Neural cell (in vitro differentiated cells): ENCODE results near the gene CRHBP. TPM values are rescaled to one million over a fixed set of nuclear protein-coding genes. Genes with fewer than 3 reads are reported as not detected.

Experiments
- H2AFZ ChIP-seq: fragments of 200-600, 300-800 bp; sonication (generic), shearing (Covaris generic); 2 replicates; pipeline ENCODE4 v1.6.0; 2014; ENCODE audit warnings: low read depth, mild to moderate bottlenecking, antibody characterized with exemption, low read length, moderate library complexity
- H3F3A ChIP-seq: fragments of 200-600 bp; shearing (Covaris generic); 2 replicates; pipeline ENCODE4 v1.6.1; 2016; ENCODE audit warnings: mild to moderate bottlenecking, moderate library complexity, mixed read lengths, antibody characterized with exemption, low read length; ENCODE audit not compliant: insufficient read depth, poor library complexity, severe bottlenecking
- H3K27ac ChIP-seq: fragments of 200-600, 300-800 bp; sonication (generic), shearing (Covaris generic); 2 replicates; pipeline ENCODE4 v1.5.1; 2014; ENCODE audit warnings: mild to moderate bottlenecking, low read length, moderate library complexity
- H3K27me3 ChIP-seq: fragments of 300-800, 200-600 bp; sonication (generic), shearing (Covaris generic); 2 replicates; pipeline ENCODE4 v1.6.0; 2014; ENCODE audit warnings: mild to moderate bottlenecking, low read depth, low read length, moderate library complexity; ENCODE audit not compliant: insufficient read depth
- H3K36me3 ChIP-seq: fragments of 300-800, 200-600 bp; sonication (generic), shearing (Covaris generic); 2 replicates; pipeline ENCODE4 v1.5.1; 2014; ENCODE audit warnings: mild to moderate bottlenecking, antibody characterized with exemption, low read length, moderate library complexity; ENCODE audit not compliant: insufficient read depth
- H3K4me2 ChIP-seq: fragments of 300-800, 200-600 bp; sonication (generic), shearing (Covaris generic); 2 replicates; pipeline ENCODE4 v1.6.0; 2014; ENCODE audit warnings: mild to moderate bottlenecking, low read length
- H3K4me3 ChIP-seq: fragments of 300-800, 200-600 bp; sonication (generic), shearing (Covaris generic); 2 replicates; pipeline ENCODE4 v1.5.1; 2014; ENCODE audit warnings: mild to moderate bottlenecking, low read length, moderate library complexity
- H3K79me2 ChIP-seq: fragments of 200-600 bp; shearing (Covaris generic); replicated peaks from 2 replicates; pipeline ENCODE4 v1.6.0; 2014; ENCODE audit warnings: mild to moderate bottlenecking, low read length, moderate library complexity; ENCODE audit not compliant: insufficient read depth
- H3K9ac ChIP-seq: fragments of 300-800, 200-600 bp; sonication (generic), shearing (Covaris generic); 2 replicates; pipeline ENCODE4 v1.6.1; 2016; ENCODE audit warnings: mild to moderate bottlenecking, low read length, mixed read lengths
- H3K9me2 ChIP-seq: fragments of 200-600 bp; shearing (Covaris generic); 2 replicates; pipeline ENCODE4 v1.6.1; 2016; ENCODE audit warnings: mild to moderate bottlenecking, low read length, mixed read lengths; ENCODE audit not compliant: insufficient read depth
- H3K9me3 ChIP-seq: fragments of 200-600, 300-800 bp; sonication (generic), shearing (Covaris generic); 2 replicates; pipeline ENCODE4 v1.6.1; 2016; ENCODE audit warnings: mild to moderate bottlenecking, mixed run types, low read length, moderate library complexity, mixed read lengths
- H4K20me1 ChIP-seq: fragments of 200-600 bp; shearing (Covaris generic); 2 replicates; pipeline ENCODE4 v1.6.1; 2016; ENCODE audit warnings: mild to moderate bottlenecking, mixed run types; ENCODE audit not compliant: insufficient read depth
- EP300 ChIP-seq: fragments of 450-650 bp; conservative IDR thresholded peaks from 2 replicates; pipeline ENCODE4 v1.6.1; 2014; ENCODE audit warnings: antibody characterized with exemption, mild to moderate bottlenecking, moderate library complexity; ENCODE audit not compliant: poor library complexity, severe bottlenecking
- EZH2 ChIP-seq: fragments of 200-600, 300-800 bp; shearing (Covaris generic), sonication (generic); IDR thresholded peaks from 2 replicates; pipeline ENCODE4 v1.6.1; 2014; ENCODE audit warnings: antibody characterized with exemption, low read length, borderline replicate concordance, mild to moderate bottlenecking; ENCODE audit not compliant: insufficient read depth, poor library complexity, severe bottlenecking
- MXI1 ChIP-seq: fragments of 450-650 bp; conservative IDR thresholded peaks from 2 replicates; pipeline ENCODE4 v1.6.1; 2014; ENCODE audit warnings: antibody characterized with exemption, mild to moderate bottlenecking; ENCODE audit not compliant: poor library complexity, severe bottlenecking
- POLR2AphosphoS5 ChIP-seq: IDR thresholded peaks from 2 replicates; pipeline ENCODE4 v1.6.1; 2012
- RAD21 ChIP-seq: fragments of 450-650 bp; conservative IDR thresholded peaks from 2 replicates; pipeline ENCODE4 v1.6.1; 2014; ENCODE audit warnings: antibody characterized with exemption, mild to moderate bottlenecking, moderate library complexity
- REST ChIP-seq: IDR thresholded peaks from 2 replicates; pipeline ENCODE4 v1.6.1; 2012; ENCODE audit warnings: borderline replicate concordance
- SMC3 ChIP-seq: fragments of 450-650 bp; conservative IDR thresholded peaks from 2 replicates; pipeline ENCODE4 v1.6.1; 2014; ENCODE audit warnings: antibody characterized with exemption, mild to moderate bottlenecking, moderate library complexity; ENCODE audit not compliant: poor library complexity
- TAF1 ChIP-seq: IDR thresholded peaks from 2 replicates; pipeline ENCODE4 v1.6.1; 2012; ENCODE audit warnings: low read depth
- polyA plus RNA-seq: library from polyadenylated mRNA; depleted of rRNA; stranded (reverse); fragments of >200 nt; gene quantifications from 2 replicates; pipeline ENCODE4 v1.2.3, GENCODE V29; 2014
- TF ChIP-seq, protein P1 (sequence below): fragments of 450-650 bp; IDR thresholded peaks from 2 replicates; pipeline ENCODE4 v1.5.1; 2014; ENCODE audit warnings: antibody characterized with exemption, mild to moderate bottlenecking, moderate library complexity; ENCODE audit not compliant: poor library complexity, severe bottlenecking

The CRHBP gene
- polyA plus RNA-seq, 1 donor from 2014 or later: not detected

- Histone ChIP-seq H3K9me2 (no peaks in the 10 kb centered on the region), H3K36me3 (no peaks in the 10 kb centered on the region), H4K20me1 (no peaks in the 10 kb centered on the region), H3K4me3 (no peak overlapping the region), H3K27ac (no peak overlapping the region), H3K4me2 (no peak overlapping the region), H3K9me3 (no peaks in the 10 kb centered on the region), H3K79me2 (no peaks in the 10 kb centered on the region), H3F3A (no peaks in the 10 kb centered on the region), H3K27me3 (no peaks in the 10 kb centered on the region), H3K9ac (no peak overlapping the region), H2AFZ (no peak overlapping the region)
- no peak for TF ChIP-seq SMC3
- no peak for TF ChIP-seq POLR2AphosphoS5
- TF ChIP-seq REST: no peak
- no peak for TF ChIP-seq EZH2
- TF ChIP-seq, protein P1, sequence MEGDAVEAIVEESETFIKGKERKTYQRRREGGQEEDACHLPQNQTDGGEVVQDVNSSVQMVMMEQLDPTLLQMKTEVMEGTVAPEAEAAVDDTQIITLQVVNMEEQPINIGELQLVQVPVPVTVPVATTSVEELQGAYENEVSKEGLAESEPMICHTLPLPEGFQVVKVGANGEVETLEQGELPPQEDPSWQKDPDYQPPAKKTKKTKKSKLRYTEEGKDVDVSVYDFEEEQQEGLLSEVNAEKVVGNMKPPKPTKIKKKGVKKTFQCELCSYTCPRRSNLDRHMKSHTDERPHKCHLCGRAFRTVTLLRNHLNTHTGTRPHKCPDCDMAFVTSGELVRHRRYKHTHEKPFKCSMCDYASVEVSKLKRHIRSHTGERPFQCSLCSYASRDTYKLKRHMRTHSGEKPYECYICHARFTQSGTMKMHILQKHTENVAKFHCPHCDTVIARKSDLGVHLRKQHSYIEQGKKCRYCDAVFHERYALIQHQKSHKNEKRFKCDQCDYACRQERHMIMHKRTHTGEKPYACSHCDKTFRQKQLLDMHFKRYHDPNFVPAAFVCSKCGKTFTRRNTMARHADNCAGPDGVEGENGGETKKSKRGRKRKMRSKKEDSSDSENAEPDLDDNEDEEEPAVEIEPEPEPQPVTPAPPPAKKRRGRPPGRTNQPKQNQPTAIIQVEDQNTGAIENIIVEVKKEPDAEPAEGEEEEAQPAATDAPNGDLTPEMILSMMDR: no peak
- no peak for TF ChIP-seq MXI1
- TF ChIP-seq RAD21: no peak
- TF ChIP-seq TAF1: no peak
- TF ChIP-seq EP300: no peak
These were observed 22.8 kb upstream of the CRHBP start for GRCh38 chr5:76930083-76930482.

- no peaks in the 10 kb centered on the region for H3K36me3 ChIP-seq
- H3K4me2 ChIP-seq: no peak overlapping the region
- TF ChIP-seq RAD21 (no peak), MXI1 (no peak), REST (no peak), POLR2AphosphoS5 (no peak), EZH2 (no peak), TAF1 (no peak), EP300 (no peak), SMC3 (no peak)
- TF ChIP-seq, protein P1: no peak
- H2AFZ ChIP-seq: no peak overlapping the region
- H3K9me3 ChIP-seq: no peaks in the 10 kb centered on the region
- H3K4me3 ChIP-seq: no peak overlapping the region
- H4K20me1 ChIP-seq: no peaks in the 10 kb centered on the region
- H3K9me2 ChIP-seq: no peaks in the 10 kb centered on the region
- no peak overlapping the region for H3K9ac ChIP-seq
- no peaks in the 10 kb centered on the region for H3K27me3 ChIP-seq
- no peaks in the 10 kb centered on the region for H3F3A ChIP-seq
- H3K79me2 ChIP-seq: no peaks in the 10 kb centered on the region
- H3K27ac ChIP-seq: no peak overlapping the region
These were observed 14.7 kb upstream of the CRHBP start for GRCh38 chr5:76938177-76938576.
